SK-N-SH (cell line): ENCODE measurements around the gene HDGFL2. TPM values are rescaled to one million over a fixed set of nuclear protein-coding genes. Genes with fewer than 3 reads are reported as not detected.

Experiments
- CTCF ChIA-PET: fragments of 300-600, 350-600 bp; formaldehyde crosslinking; extraction: SDS; loops from one replicate; lab custom pipeline; 2021; lab: Yijun Ruan, JAX
- POLR2A ChIA-PET: fragments of 350-600 bp; sonication (Branson Sonifier 250); formaldehyde crosslinking; extraction: SDS; loops from one replicate; lab custom pipeline; 2020; ENCODE audit warnings: antibody characterized with exemption, inconsistent platforms; lab: Yijun Ruan, JAX
- DNase-seq: peaks from one replicate; pipeline ENCODE4 v3.0.0; 2012
- H2AFZ ChIP-seq: fragments of 200-600 bp; sonication (generic); 2 replicates; pipeline ENCODE4 v1.8.1; 2016; ENCODE audit warnings: antibody characterized with exemption, mild to moderate bottlenecking, low read depth
- H3F3A ChIP-seq: fragments of 200-600 bp; sonication (generic); replicated peaks from 2 replicates; pipeline ENCODE3; 2016; ENCODE audit warnings: antibody characterized with exemption, mild to moderate bottlenecking; ENCODE audit not compliant: insufficient read depth
- H3K27ac ChIP-seq, 2 experiments: fragments of 200-500 bp in 1 of 2; fragments of 200-600 bp in 1 of 2; sonication (Bioruptor generic) in 1 of 2; sonication (generic), shearing (Covaris generic) in 1 of 2; 2 replicates each; pipeline versions ENCODE4 v1.5.1 to v1.6.1; 2014 to 2016; ENCODE audit warnings: low read depth in 2 of 2, inconsistent platforms in 1 of 2, low read length in 1 of 2, mild to moderate bottlenecking in 1 of 2, mixed read lengths in 1 of 2
- H3K27me3 ChIP-seq: fragments of 200-600 bp; sonication (generic), shearing (Covaris generic); 2 replicates; pipeline ENCODE4 v1.6.1; 2016; ENCODE audit warnings: mixed run types; ENCODE audit not compliant: insufficient read depth
- H3K36me3 ChIP-seq, 2 experiments: fragments of 200-500 bp in 1 of 2; fragments of 200-600 bp in 1 of 2; sonication (Bioruptor generic) in 1 of 2; sonication (generic) in 1 of 2; replicated peaks in 1 of 2; 2 replicates each; pipeline versions ENCODE3 to v1.5.1; 2014 to 2016; ENCODE audit warnings: low read length in 1 of 2, mild to moderate bottlenecking in 1 of 2; ENCODE audit not compliant: insufficient read depth in 2 of 2, control insufficient read depth in 1 of 2
- H3K4me1 ChIP-seq, 2 experiments: fragments of 200-500 bp in 1 of 2; fragments of 200-600 bp in 1 of 2; sonication (Bioruptor generic) in 1 of 2; sonication (generic), shearing (Covaris generic) in 1 of 2; 2 replicates each; pipeline versions ENCODE4 v1.5.1 to v1.6.1; 2014 to 2016; ENCODE audit warnings: low read depth in 1 of 2, low read length in 1 of 2, mixed run types in 1 of 2; ENCODE audit not compliant: insufficient read depth in 2 of 2, control insufficient read depth in 1 of 2
- H3K4me2 ChIP-seq: fragments of 200-600 bp; sonication (generic), shearing (Covaris generic); 2 replicates; pipeline ENCODE4 v1.6.1; 2017; ENCODE audit warnings: mixed run types
- H3K4me3 ChIP-seq, 2 experiments: fragments of 200-500 bp in 1 of 2; fragments of 200-600 bp in 1 of 2; sonication (Bioruptor generic) in 1 of 2; sonication (generic), shearing (Covaris generic) in 1 of 2; 2 replicates each; pipeline versions ENCODE4 v1.5.1 to v1.8.1; 2014 to 2016; ENCODE audit warnings: low read depth in 2 of 2, inconsistent platforms in 1 of 2, low read length in 1 of 2, mild to moderate bottlenecking in 1 of 2, mixed read lengths in 1 of 2, moderate library complexity in 1 of 2
- H3K79me2 ChIP-seq: fragments of 200-600 bp; sonication (generic); 2 replicates; pipeline ENCODE4 v1.8.1; 2017; ENCODE audit warnings: mild to moderate bottlenecking; ENCODE audit not compliant: insufficient read depth
- H3K9ac ChIP-seq: fragments of 200-600 bp; sonication (generic); 2 replicates; pipeline ENCODE4 v1.6.1; 2017; ENCODE audit warnings: mixed run types
- H3K9me2 ChIP-seq: fragments of 200-600 bp; sonication (generic); 2 replicates; pipeline ENCODE4 v1.6.1; 2017; ENCODE audit warnings: mixed run types
- H3K9me3 ChIP-seq: fragments of 200-600 bp; sonication (generic); 2 replicates; pipeline ENCODE4 v1.6.1; 2017; ENCODE audit warnings: mixed run types, mild to moderate bottlenecking, moderate library complexity
- H4K20me1 ChIP-seq: fragments of 200-600 bp; sonication (generic); 2 replicates; pipeline ENCODE4 v1.6.1; 2017; ENCODE audit warnings: mild to moderate bottlenecking, mixed run types; ENCODE audit not compliant: insufficient read depth
- CTCF ChIP-seq: fragments of 200-600 bp; sonication (generic); IDR thresholded peaks from 2 replicates; pipeline ENCODE4 v1.6.1; 2017; ENCODE audit warnings: antibody characterized with exemption, mild to moderate bottlenecking, moderate library complexity
- ELF1 ChIP-seq: IDR thresholded peaks from 2 replicates; pipeline ENCODE4 v1.4.0; 2012
- EZH2phosphoT487 ChIP-seq: fragments of 200-600 bp; sonication (generic); IDR thresholded peaks from 2 replicates; pipeline ENCODE4 v1.6.1; 2017; ENCODE audit warnings: low read depth, mixed run types, mild to moderate bottlenecking, antibody characterized with exemption, moderate library complexity, borderline replicate concordance
- JUND ChIP-seq: IDR thresholded peaks from 2 replicates; pipeline ENCODE4 v1.4.0; 2012
- MXI1 ChIP-seq: IDR thresholded peaks from 2 replicates; pipeline ENCODE4 v1.6.1; 2012; ENCODE audit warnings: mild to moderate bottlenecking, low read depth, low read length, improper control_type of control experiment
- PBX3 ChIP-seq: IDR thresholded peaks from 2 replicates; pipeline ENCODE4; 2012
- TEAD4 ChIP-seq: IDR thresholded peaks from 2 replicates; pipeline ENCODE4 v1.4.0; 2012; ENCODE audit warnings: mild to moderate bottlenecking, borderline replicate concordance; ENCODE audit not compliant: insufficient read depth
- WGBS: methylation state at CpG from one replicate; pipeline ENCODE4 v1.1.6; 2017; ENCODE audit warnings: low lambda C conversion rate; 5-methylcytosine and 5-hydroxymethylcytosine counted together
- polyA plus RNA-seq, 3 experiments: library from polyadenylated mRNA; depleted of rRNA; stranded (reverse); fragments of >200 nt; gene quantifications; 2 replicates each; pipeline ENCODE4 v1.2.3, GENCODE V29; 2012

The HDGFL2 gene
- polyA plus RNA-seq, 1 of the 3 experiments (the other 2 are of a cell fraction): 77.8 TPM

- H3K4me1 ChIP-seq: no peaks in the 10 kb centered on the region
- 93% methylated on average over 26 of the region's 30 CpGs for WGBS
- CTCF ChIA-PET: interaction anchor here (0.8 kb wide), 1 partner anchor 201 kb away, joined by 3 read pairs; the partner anchor contains the start of gene YJU2
Measured at GRCh38 chr19:4448147-4448985, 23.7 kb upstream of the HDGFL2 start.

GRCh38 chr19:4449022-4449638 lies 23.0 kb upstream of the HDGFL2 start:
- H3K36me3 ChIP-seq: peaks cover 7 to 78% of the 10 kb centered on the region in 2 experiments
- peaks cover 6% of the 10 kb centered on the region for H3F3A ChIP-seq
- no peaks in the 10 kb centered on the region for H3K9me2 ChIP-seq
- no peaks in the 10 kb centered on the region for H3K4me1 ChIP-seq
- TF ChIP-seq MXI1 (no peak), TEAD4 (no peak), CTCF (no peak), EZH2phosphoT487 (no peak), ELF1 (no peak)
- peaks cover 2% of the 10 kb centered on the region for H3K79me2 ChIP-seq
- peak; percentile 41 for DNase-seq
- no peak overlapping the region for H2AFZ ChIP-seq
- no peaks in the 10 kb centered on the region for H3K9me3 ChIP-seq
- H3K4me3 ChIP-seq: no peak overlapping the region
- ChIA-PET CTCF (interaction anchor here (0.8 kb wide), 1 partner anchor 202 kb away, joined by 3 read pairs; the partner anchor contains the start of gene YJU2), POLR2A (interaction anchor here (0.9 kb wide), 1 partner anchor 106 kb away, joined by 3 read pairs; no protein-coding TSS in a partner anchor)
- H3K4me2 ChIP-seq: no peak overlapping the region
- peaks cover 1% of the 10 kb centered on the region; the same call in 1 of the 2 replicates for H4K20me1 ChIP-seq
- no peak overlapping the region for H3K27ac ChIP-seq
- H3K9ac ChIP-seq: no peak overlapping the region
- H3K27me3 ChIP-seq: no peaks in the 10 kb centered on the region
- WGBS: 95% methylated on average over 19 of the region's 24 CpGs

More at GRCh38 chr19:4448147-4448985, 23.7 kb upstream of the HDGFL2 start:
- Histone ChIP-seq H2AFZ (no peak overlapping the region), H3K27ac (no peak overlapping the region), H3F3A (peaks cover 6% of the 10 kb centered on the region), H3K4me3 (no peak overlapping the region), H3K36me3 (peaks cover 5 to 73% of the 10 kb centered on the region in 2 experiments), H4K20me1 (no peaks in the 10 kb centered on the region)
- TF ChIP-seq ELF1 (no peak), PBX3 (no peak), JUND (no peak)
- TF ChIP-seq, all 33 proteins: peak for 0
- H3K79me2 ChIP-seq: no peaks in the 10 kb centered on the region
- H3K27me3 ChIP-seq: no peaks in the 10 kb centered on the region
- no peak overlapping the region for H3K4me2 ChIP-seq
- H3K9ac ChIP-seq: no peak overlapping the region
- DNase-seq: peak; percentile 31
- POLR2A ChIA-PET: no interaction called here
- no peaks in the 10 kb centered on the region for H3K9me3 ChIP-seq
- no peaks in the 10 kb centered on the region for H3K9me2 ChIP-seq
